HG02973 (cell line): ENCODE data around the gene UBAC1.
"Not testable (repeated sequence)": the region's sequence is repeated elsewhere in the genome, so short reads cannot be mapped to it uniquely, and the experiment has no call there.

Experiments used
- ATAC-seq: cut with Tn5 transposase; IDR thresholded peaks from one replicate; pipeline ENCODE4 v1.9.1; 2021; ENCODE audit warnings: moderate library complexity; ENCODE audit not compliant: unreplicated experiment

Gene UBAC1

DNA sequence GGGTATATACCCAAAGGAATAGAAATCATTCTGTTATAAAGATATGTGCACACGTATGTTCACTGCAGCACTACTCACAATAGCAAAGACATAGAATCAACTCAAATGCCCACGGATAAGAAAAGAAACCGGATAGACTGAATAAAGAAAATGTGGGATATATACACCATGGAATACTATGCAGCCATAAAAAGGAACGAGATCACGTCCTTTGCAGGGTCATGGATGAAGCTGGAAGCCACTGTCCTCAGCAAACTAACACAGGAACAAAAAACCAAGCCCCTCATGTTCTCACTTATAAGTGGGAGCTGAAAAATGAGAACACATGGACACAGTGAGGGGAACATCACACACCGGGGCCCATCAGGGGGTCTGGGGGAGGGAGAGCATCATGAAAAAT lies 17.6 kb downstream of the UBAC1 start:
- ATAC-seq = not testable (repeated sequence)

DNA sequence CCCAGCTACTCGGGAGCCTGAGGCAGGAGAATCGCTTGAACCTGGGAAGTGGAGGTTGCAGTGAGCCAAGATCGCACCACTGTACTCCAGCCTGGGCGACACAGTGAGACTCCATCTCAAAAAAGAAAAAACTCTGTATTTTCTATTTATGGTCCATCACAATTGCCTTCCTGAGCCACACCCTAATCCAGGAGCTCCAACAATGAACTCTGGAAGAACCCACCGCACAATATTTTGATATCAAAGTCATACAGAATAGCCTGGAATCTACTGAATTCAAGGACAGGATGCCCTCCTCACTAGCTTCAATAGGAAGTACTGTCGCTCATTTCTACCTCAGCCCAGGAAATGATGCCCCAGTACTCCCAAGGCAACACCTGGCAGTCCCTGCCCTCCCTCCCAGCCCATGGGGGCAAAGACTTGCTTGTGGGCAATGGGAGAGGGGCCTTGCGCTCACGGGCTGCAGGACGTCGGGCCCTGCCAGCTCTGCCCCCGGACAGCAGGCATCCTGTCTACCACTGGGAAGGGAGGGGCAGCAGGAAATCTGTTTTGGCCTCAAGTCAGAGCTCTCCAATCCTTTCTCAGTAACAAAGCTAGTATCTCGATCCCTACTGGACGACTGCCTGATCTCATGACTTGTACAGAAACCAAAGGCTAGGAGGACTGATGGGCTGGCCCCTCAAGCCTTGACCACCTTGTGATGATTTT lies 19.7 kb downstream of the UBAC1 start:
- ATAC-seq = no peak

DNA sequence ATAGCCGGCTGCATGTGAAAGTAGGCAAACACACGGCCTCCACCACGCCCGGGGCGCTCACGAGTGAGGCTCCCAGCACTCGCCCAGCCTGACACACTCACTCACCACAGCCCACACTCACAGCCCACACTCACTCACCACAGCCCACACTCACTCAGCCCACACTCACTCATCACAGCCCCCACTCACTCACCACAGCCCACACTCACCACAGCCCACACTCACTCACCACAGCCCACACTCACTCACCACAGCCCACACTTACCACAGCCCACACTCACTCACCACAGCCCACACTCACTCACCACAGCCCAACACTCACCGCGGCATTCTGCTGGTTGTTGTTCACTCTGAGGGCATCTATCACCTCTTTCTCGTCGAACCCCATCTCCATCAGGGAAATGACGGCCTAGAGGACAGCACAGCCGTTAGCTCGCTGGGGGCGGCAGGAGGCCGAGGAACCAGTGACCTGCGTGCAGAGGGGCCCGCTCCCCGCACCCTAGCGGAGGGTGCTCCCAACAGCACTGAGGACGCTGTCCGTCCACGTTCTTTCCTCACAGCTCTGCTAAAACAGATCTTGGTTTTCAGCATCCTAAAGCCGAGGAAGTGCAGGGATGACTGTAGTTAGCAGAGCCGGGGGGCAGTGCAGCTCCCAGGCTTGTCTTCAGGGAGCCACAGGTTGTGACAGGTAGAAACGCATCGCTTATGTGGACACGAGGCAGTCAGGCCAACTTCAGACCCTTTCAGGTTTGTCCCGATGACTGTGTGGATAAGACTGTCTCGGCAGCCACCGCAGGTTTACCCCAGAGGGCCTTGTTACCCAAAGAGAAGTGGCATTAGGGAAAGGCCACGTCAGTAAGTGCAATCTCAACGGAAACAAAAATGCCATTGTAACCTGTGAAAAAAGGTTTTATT lies 21.6 kb downstream of the UBAC1 start:
- ATAC-seq = no peak

DNA sequence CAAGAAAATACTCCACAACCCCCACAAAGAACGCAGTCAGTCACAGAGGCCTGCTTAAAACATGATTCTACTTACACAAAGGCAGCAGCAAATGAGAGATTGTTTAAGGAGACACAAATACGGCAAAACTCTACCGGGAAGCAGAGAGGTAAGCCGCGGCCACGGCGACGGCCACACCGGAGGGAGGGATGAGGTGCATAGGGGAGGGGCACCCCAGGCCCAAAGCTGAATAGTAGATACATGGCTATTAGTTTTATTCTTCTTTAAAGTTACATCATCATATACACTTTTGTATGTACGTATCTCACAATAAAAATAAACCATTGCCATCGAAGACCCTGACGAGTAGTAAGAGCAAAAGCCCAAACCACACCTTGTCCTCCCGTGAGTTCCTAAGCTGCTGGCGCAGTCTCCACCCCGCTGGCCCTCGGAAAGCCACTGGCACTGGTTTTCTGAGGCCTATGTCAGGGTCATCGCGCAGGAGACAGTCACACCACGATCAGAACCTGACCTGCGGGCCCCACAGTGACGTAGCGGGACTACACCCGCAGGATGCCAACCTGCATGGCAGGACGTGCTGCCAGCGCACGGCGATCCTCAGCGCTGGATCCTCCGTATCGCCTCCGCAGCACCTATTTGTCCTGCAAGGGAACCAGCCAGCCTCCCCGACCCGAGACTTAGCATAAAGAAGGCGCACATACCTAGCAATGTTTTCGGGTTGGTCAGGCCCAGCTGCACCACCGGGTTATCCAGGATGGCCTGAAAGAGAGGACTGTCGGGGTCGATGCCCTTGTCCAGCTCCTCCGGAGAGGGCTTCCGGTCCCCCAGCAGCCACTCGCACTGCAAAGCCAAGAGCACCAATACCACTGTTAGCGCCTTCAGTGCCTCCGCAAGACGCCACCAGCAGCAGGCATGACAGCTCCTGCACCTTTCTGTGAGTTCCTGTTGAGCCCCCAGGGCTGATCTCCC lies 23.4 kb downstream of the UBAC1 start:
- no peak for ATAC-seq

DNA sequence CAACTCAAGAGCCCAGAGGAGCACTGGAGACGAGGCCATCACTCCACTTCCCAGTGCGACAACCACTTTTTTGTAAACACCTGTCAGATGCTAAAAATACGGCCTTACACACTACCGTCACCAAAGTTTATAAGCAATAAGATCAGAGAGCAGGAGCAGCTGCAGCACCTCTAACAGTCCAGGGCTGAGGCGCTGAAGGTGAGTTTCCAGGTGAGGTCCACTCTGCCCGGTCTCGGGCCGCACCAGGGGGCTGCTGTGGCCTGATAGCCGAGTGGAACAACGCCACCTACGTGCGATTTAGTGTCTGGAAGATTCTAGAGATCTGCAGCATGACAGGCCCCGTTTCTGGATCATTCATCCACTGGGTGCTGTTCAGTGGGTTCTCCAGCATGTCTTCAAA lies 28.1 kb downstream of the UBAC1 start:
- ATAC-seq = no peak

DNA sequence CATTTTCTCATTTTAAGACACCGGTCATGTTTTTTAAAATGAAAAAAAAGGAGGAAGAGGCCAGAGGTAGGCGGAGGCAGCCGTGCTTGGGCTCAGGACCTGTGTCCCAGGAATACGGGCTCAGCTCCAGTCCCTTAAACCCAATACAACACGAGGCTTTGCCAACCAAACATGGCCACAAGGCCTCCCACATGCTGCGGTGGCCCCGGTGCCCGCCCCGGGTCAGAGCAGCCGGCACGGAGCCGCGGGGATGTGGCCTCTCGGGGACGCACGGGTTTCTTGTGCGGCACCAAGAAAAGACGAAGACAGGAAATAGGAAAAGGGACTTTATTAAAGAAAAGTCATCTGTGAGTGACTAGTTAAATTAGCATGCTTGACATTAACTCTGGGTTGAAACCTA lies 28.5 kb downstream of the UBAC1 start:
- no peak for ATAC-seq

DNA sequence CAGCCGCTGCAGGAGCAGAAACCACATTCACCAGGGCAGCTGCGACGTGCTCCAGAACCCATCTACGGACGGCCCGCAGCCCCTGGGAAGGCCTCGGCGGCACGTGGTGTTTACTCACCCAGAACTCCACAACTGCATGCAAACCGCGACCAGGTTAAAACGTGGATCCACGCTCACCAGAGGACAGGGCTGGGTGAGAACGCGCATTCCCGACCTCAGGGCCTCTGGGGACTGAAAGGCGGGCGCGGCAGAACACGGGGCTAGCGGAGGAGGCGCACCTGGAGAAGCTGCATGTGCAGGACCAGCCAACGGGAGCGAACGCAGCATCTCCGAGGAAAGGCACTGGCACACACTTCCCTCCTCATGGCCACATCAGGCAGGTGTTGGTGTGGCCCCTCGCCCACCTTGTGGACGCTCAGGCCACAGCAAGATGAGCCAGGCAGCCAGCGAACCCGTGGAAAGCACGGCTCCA lies 29.8 kb downstream of the UBAC1 start:
- ATAC-seq = no peak

DNA sequence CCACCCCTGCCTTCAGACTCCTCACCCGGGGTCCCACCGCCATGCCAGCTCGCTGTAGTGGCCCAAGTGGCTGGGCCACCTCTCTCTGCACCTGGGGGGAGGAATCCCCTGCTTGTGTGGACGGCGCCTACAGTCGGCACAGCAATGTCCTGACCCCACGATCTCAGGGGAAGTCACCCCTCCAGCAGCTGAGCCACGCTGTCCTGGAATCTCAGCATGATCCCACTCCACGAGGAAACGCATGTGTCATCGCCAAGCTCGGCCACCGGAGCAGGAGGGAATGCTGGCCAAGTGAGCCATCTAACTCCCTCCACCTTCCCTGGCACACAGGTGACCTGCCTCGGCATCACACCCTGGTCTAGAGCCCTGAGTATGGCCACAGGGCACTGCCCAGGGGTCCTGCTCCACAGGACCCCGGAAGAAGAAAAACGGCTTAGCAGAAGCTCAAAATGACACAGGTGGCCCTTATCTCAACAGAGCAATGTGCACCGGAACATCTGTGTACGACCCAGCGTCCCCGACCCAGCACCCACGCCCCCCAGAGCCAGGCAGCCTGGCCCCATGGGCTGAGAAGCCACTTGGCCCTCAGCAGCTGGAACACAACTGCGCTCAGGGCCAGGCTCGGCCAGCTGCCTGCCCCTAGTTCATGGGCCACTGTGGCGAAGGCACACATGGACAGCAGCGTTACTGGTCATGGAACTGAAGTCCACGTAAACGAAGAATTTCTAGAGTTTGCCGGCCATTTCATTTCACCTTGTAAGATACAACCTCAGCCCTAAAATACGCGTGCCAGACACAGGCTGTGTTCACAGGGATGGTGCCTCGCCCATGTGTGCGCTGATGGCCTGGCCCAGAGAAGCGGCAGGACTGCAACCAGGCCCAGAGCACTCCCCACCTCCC lies 30.5 kb downstream of the UBAC1 start:
- no peak for ATAC-seq

DNA sequence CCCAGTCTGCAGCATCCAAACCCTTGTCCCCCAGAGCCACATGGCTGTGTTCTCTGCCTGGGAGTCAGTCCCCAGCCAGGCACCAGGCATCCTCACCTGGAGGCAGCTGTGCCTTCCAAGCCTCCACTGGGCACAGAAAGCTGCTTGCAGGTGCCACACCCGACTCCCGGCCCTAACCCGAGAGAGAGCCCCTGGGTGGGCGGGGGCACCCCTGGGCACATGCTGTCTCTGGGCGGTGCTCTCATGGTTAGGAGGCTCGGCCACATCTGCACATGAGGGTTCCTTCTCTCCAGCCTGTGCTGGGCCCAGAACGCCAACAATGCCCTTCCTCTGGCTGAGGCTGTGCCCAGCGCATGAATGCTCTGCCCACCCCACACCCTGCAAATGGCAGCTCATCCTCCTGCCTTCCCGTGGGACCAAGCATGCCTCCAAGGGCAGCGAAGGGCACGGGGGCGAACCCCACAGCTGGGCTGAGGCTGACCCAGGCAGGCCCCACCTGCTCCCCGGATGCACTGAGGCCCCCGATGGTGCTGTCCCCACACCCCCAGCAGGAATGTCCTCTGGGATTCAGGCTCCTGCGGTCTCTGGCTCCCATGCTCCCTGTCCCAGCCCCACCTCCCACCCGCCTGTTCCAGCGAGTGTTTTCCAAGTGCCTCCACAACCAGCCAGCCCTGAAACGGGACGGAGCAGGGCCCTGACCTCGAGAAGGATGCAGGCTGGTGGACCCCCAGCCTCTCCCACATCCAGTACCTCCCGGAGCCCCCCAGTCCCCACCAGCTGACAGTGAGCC lies 31.3 kb downstream of the UBAC1 start:
- no peak for ATAC-seq

DNA sequence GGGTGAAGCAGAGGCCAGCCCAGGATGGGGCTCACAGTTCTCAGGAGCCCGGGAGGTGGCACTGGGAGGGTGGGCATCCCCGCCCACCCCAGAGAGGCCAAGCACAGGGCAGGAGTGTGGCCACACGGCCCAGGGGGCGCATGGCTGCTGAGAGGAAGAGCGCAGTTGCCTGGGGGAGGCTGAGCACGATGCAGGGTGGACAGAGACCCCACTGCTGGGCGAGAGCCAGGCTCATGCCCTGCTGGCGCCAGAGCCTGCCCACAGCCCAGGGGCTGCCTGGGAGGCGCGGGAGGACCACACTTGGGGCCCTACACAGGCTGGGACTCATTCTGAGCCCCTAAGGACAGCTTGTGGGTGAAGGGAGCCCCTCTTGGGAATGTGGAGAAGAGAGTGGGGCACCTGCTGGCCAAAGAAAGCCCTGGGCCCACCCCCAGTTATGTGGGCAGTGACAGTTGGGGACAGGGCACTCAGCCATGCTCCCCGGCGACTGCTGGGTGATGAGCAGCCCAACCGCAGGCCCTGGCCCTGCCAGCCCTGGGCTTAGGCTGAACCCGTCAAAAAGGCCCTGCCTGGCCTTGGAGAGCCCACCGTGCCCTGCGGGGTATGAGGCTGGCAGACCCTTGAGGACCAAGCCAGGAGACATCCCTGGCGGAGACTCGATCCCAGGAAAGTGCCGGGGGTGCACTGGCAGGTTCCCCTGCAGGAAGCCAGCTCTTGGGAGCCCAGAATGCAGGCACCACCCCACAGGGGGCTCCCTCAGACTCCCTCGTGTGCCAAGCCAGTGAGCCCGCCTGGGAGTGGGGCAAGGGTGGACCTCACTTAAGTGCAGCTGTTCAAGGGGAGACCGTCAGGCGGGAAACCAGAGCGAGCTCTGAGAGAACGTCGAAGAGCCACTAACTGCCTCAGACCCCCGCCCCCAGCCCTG lies 32.2 kb downstream of the UBAC1 start:
- no peak for ATAC-seq

DNA sequence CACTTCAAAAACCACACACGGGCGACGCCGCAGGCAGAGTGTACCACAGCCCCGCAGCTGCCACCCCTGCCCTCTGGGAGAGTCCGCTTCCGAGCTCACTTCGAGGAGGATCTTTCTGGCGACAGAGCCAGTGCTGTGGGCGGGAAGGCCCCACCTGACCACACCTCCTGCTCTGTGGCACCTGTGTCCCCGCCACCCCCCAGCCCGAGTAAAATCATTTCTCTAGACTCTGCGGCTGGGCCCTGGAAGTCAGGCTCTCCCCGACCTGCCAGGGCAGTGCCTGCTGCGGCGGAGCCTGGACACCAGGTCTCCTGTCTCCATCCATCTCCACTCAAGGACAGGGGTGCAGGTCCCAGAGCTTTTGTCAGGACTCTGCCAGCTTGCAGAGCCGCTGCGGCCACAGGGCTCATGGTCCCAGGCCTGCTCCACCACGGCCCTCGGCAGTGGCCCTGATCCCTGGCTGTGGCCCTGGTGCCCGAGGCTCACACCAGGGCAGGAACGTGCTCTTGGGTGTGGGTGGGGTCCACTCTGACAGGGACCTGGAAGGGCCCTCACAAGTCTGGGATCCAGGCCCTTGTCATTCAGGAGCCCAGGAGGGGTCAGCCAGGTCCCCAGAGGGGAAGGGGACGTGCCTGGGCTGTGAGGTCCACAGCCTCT lies 33.0 kb downstream of the UBAC1 start:
- ATAC-seq = no peak

DNA sequence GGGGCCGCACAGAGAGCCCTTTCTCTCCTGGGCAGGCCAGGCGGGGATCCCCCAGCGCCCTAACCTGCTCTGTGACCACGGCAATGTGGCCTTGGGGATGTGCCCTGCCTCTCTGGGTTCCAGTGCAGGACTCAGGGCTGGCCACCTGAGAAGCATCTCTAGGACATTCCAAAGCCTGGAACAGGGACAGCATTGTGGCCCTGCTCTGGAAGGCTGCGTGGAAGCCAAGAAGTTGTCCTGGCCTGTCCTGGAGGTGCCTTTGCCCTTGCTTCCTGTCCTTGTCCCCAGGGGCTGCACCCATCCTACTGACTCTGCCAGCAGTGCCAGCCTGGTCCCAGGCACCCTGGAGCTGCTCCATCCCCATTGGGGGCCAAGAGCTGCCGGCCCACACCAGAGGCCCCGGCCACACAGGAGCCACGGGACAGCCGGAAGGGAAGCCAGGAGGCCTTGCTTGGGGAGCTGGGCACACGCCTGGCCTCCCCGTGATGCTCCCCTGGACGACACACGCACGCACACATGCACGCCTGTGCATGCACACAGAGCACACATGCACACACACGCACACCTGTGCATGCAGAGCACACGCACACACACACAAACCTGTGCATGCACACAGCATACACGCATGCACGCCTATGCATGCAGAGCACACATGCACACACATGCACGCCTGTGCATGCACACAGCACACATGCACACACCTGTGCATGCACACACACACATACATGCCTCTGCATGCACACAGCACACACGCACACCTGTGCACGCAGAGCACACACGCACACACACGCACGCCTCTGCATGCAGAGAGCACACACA lies 33.8 kb downstream of the UBAC1 start:
- ATAC-seq = no peak

DNA sequence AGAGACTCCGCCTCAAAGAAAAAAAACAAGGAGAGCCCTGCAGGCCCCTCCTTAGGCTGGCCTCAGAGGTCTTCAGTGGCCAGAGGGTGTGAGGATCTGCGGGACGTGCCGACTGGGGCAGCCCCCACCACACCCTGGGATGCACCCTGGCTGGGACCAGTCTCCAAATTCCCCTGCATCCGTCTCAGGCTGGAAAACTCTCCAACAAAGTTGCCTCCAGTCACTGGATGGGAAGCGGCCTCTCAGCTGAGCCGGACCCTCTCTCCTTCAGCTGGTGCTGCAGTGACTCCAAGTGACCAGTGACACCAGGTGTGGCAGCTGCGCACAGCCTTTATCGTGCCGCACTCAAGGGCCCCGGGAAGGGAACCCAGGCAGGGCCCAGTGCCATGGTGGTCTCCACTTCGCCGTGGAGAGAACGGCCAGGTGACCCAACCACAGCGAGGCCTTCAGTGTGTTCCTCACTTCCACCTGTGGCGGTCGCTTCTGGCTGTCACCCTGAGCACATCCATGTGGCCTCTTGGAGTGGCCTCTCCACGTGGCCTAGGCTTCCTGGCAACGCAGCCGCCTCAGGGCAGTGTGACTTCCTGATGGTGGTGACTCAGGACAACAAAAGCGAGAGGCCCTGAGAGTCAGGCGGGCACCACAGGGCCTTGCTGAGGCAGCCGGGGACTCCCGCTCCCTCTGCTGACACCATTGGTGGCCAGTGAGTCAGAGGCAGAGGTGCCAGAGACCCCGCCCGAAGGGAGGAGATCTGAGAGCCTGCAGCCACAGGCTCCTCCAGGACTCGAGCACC lies 34.6 kb downstream of the UBAC1 start:
- ATAC-seq = no peak

DNA sequence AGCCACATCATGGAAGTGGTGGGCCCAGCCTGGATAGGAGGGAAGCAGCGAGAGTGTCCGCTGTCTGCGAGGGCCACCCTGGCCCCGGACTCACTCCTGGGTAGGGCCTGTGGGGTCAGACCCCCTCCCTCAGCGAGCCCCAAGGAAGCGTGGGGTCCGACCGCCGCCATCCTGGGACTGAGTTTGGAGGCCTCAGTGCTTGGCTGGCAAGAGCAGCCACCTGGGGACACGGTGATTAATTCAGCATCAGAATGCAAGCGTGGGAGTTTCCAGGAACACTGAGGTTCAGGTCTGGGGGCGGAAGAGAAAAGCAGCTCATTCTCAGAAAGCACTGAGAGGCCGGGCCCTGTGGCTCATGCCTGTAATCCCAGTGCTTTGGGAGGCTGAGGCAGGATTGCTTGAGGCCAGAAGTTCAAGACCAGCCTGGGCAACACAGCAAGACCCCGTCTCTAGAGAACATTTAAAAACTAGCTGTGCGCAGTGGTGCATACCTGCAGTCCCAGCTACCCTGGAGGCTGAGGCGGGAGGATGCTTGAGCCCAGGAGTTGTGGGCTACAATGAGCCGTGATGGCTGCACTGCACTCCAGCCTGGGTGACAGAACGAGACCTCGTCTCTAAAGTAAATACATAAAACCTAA lies 35.6 kb downstream of the UBAC1 start:
- ATAC-seq = no peak

DNA sequence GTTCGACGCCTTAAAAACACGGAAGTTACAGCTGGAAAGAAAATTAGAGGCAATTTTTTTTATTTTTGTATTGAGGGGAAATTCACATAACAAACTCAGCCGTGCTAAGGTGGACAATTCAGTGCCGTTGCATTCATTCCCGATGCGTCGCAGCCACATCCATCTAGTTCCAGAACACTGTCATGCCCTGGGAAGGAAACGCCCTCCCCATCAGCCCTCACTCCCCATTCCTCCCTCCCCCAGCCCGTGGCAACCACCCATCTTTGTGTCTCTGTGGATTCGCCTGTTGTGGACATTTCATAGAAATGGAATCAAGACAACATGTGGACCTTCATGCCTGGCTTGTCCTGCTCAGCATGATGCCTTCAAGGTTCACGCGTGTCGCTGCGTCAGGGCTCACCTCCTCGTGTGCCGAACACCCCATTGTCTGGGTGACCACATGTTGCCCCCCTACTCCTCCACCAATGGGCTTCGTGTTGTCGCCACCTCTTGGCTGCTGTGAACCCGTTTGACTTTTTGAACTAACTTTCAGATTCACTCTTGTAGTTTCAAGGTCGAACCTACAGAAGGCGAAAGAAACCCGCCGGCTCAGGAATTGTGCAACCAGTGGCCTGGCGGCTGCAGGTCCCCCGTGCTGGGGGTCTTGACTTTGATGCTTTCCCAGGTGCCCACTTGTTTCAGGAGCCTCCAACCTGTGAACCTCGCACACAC lies 36.4 kb downstream of the UBAC1 start:
- ATAC-seq = no peak
